ENCODE measurements around the gene EDN1. TPM values are rescaled to one million over a fixed set of nuclear protein-coding genes. Genes with fewer than 3 reads are reported as not detected.
A peak's percentile ranks its signal among the peaks of the same experiment; 100 is the strongest.
"Not testable (repeated sequence)": the region's sequence is repeated elsewhere in the genome, so short reads cannot be mapped to it uniquely, and the experiment has no call there.

EDN1 gene
- total and polyA plus RNA-seq, 5 donors, result 1.3 to 5.8 (median 2.2) TPM

DNA sequence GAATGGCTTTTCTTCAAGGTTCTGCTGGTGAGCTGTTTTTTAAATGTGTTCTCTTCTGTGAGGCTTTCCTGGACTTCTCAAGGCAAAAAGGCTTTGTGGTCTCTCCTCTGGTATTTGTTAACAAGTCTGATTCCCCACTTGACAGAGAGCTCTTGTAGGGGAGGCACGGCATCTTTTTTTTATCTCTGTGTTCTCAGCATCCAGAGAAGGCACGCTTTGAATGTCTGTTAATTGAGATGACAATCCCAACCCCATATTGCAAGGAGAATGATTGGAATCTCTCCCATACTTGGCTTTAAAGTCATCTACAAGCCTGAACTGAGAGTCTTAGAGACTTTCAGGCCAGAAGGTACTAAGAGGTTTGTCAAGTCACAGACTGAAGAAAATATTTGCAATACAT is 22.6 kb downstream of the EDN1 start:
- intact Hi-C loops (cut with DNase I), result no loop called here
- Histone ChIP-seq H3K4me3 (ENCODE audit: low read length) (no peak overlapping the region), H3K9me3 (ENCODE audit: control insufficient read depth, low read length) (no peaks in the 10 kb centered on the region), H3K27me3 (ENCODE audit: control insufficient read depth, insufficient read depth) (no peaks in the 10 kb centered on the region), H3K27ac (ENCODE audit: low read length) (no peak overlapping the region), H3K4me1 (ENCODE audit: control insufficient read depth, insufficient read depth, low read length) (no peaks in the 10 kb centered on the region)
- 36% methylated on average over 2 of the region's 2 CpGs for WGBS
- no peak for DNase-seq
- no peak for ATAC-seq

GRCh38 chr6:12313306-12313991 is 23.3 kb downstream of the EDN1 start:
- no peaks in the 10 kb centered on the region for H3K27me3 ChIP-seq (ENCODE audit: control insufficient read depth, insufficient read depth)
- H3K9me3 ChIP-seq (ENCODE audit: control insufficient read depth, low read length), result no peaks in the 10 kb centered on the region
- DNase-seq (no peak), ATAC-seq (no peak)
- 65% methylated on average over 12 of the region's 12 CpGs for WGBS
- intact Hi-C loops (cut with DNase I), result no loop called here
- H3K4me1 ChIP-seq (ENCODE audit: control insufficient read depth, insufficient read depth, low read length), result no peaks in the 10 kb centered on the region
- H3K27ac ChIP-seq (ENCODE audit: low read length), result no peak overlapping the region
- H3K4me3 ChIP-seq (ENCODE audit: low read length), result no peak overlapping the region

GRCh38 chr6:12313992-12314589 is 23.9 kb downstream of the EDN1 start:
- ATAC-seq (no peak), DNase-seq (no peak)
- no peaks in the 10 kb centered on the region for H3K27me3 ChIP-seq (ENCODE audit: control insufficient read depth, insufficient read depth)
- no peak overlapping the region for H3K4me3 ChIP-seq (ENCODE audit: low read length)
- 38% methylated on average over 8 of the region's 8 CpGs for WGBS
- no peak overlapping the region for H3K27ac ChIP-seq (ENCODE audit: low read length)
- intact Hi-C loops (cut with DNase I), result no loop called here
- no peaks in the 10 kb centered on the region for H3K9me3 ChIP-seq (ENCODE audit: control insufficient read depth, low read length)
- no peaks in the 10 kb centered on the region for H3K4me1 ChIP-seq (ENCODE audit: control insufficient read depth, insufficient read depth, low read length)

GRCh38 chr6:12314751-12315150 is 24.6 kb downstream of the EDN1 start:
- 92% methylated on average over 5 of the region's 5 CpGs for WGBS
- DNase-seq, result no peak
- intact Hi-C loops (cut with DNase I), result no loop called here

GRCh38 chr6:12315292-12316081 is 25.3 kb downstream of the EDN1 start:
- no peak for DNase-seq
- WGBS, result 93% methylated on average over 5 of the region's 5 CpGs
- H3K4me1 ChIP-seq (ENCODE audit: control insufficient read depth, insufficient read depth, low read length), result no peaks in the 10 kb centered on the region
- intact Hi-C loops (cut with DNase I), result no loop called here
- no peaks in the 10 kb centered on the region for H3K9me3 ChIP-seq (ENCODE audit: control insufficient read depth, low read length)
- H3K4me3 ChIP-seq (ENCODE audit: low read length), result no peak overlapping the region
- no peaks in the 10 kb centered on the region for H3K27me3 ChIP-seq (ENCODE audit: control insufficient read depth, insufficient read depth)
- no peak for ATAC-seq
- H3K27ac ChIP-seq (ENCODE audit: low read length), result no peak overlapping the region

More at GRCh38 chr6:12314751-12315150, 24.6 kb downstream of the EDN1 start:
- Histone ChIP-seq H3K27me3 (ENCODE audit: control insufficient read depth, insufficient read depth) (no peaks in the 10 kb centered on the region), H3K4me1 (ENCODE audit: control insufficient read depth, insufficient read depth, low read length) (no peaks in the 10 kb centered on the region), H3K27ac (ENCODE audit: low read length) (no peak overlapping the region), H3K9me3 (ENCODE audit: control insufficient read depth, low read length) (no peaks in the 10 kb centered on the region), H3K4me3 (ENCODE audit: low read length) (no peak overlapping the region)
- no peak for ATAC-seq

GRCh38 chr6:12318749-12319148 is 28.6 kb downstream of the EDN1 start:
- DNase-seq (no peak), ATAC-seq (no peak)
- H3K4me3 ChIP-seq (ENCODE audit: low read length), result no peak overlapping the region
- intact Hi-C loops (cut with DNase I), result no loop called here
- no peaks in the 10 kb centered on the region for H3K4me1 ChIP-seq (ENCODE audit: control insufficient read depth, insufficient read depth, low read length)
- WGBS, result 73% methylated on average over 2 of the region's 2 CpGs
- no peak overlapping the region for H3K27ac ChIP-seq (ENCODE audit: low read length)
- H3K9me3 ChIP-seq (ENCODE audit: control insufficient read depth, low read length), result no peaks in the 10 kb centered on the region
- H3K27me3 ChIP-seq (ENCODE audit: control insufficient read depth, insufficient read depth), result no peaks in the 10 kb centered on the region

DNA sequence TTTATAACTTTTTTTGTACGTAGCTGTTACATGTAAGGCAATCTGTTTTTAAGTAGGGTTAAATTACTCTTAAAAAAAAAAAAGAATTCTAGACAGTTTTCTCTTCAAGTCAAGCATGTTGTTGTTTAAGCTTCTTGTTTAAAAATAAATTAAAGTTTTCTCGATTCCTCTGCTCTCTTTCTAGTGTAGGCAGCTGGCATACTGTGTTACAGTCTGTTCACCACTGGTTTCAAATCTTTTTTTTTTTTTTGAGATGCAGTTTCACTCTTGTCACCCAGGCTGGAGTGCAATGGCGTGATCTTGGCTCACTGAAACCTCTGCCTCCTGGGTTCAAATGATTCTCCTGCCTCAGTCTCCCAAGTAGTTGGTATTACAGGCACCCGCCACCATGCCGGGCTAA is 29.9 kb downstream of the EDN1 start:
- H3K4me1 ChIP-seq (ENCODE audit: control insufficient read depth, insufficient read depth, low read length); ATAC-seq: not testable (repeated sequence)

DNA sequence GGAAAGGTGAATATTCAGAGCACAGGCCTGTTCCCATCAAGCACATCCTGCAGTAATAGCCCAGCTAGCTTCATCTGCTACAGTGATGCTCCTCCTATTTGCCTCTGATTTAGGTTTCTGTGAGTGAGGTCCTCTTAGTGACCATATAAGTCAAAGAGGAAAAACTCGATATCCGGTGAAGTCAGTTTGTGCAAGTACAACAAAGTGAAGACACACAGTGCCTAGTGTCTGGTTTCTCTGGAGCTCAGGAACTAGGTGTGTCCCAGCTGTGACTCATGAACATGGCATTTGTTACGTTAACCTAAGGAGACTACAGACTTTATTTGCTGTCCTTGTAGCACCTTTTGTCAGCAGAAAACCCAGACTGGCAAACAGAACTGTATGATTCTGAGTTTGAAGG is 33.9 kb downstream of the EDN1 start:
- WGBS, result 73% methylated on average over 3 of the region's 3 CpGs
- H3K27me3 ChIP-seq (ENCODE audit: control insufficient read depth, insufficient read depth), result no peaks in the 10 kb centered on the region
- ATAC-seq (peak in 1 of 2 donors; percentile 69), DNase-seq (no peak)
- no peaks in the 10 kb centered on the region for H3K4me1 ChIP-seq (ENCODE audit: control insufficient read depth, insufficient read depth, low read length)
- no peak overlapping the region for H3K27ac ChIP-seq (ENCODE audit: low read length)
- H3K4me3 ChIP-seq (ENCODE audit: low read length), result no peak overlapping the region
- intact Hi-C loops (cut with DNase I), result no loop called here
- no peaks in the 10 kb centered on the region for H3K9me3 ChIP-seq (ENCODE audit: control insufficient read depth, low read length)

More for the DNA sequence above, 29.9 kb downstream of the EDN1 start:
- intact Hi-C loops (cut with DNase I); H3K27me3 ChIP-seq (ENCODE audit: control insufficient read depth, insufficient read depth); H3K4me3 ChIP-seq (ENCODE audit: low read length); DNase-seq; H3K9me3 ChIP-seq (ENCODE audit: control insufficient read depth, low read length); H3K27ac ChIP-seq (ENCODE audit: low read length): not testable (repeated sequence)
- WGBS, result 90% methylated on average over 5 of the region's 5 CpGs

GRCh38 chr6:12324748-12325147 is 34.6 kb downstream of the EDN1 start:
- intact Hi-C loops (cut with DNase I), result no loop called here
- no peak for ATAC-seq
- DNase-seq, result no peak
- Histone ChIP-seq H3K4me1 (ENCODE audit: control insufficient read depth, insufficient read depth, low read length) (no peaks in the 10 kb centered on the region), H3K4me3 (ENCODE audit: low read length) (no peak overlapping the region), H3K9me3 (ENCODE audit: control insufficient read depth, low read length) (no peaks in the 10 kb centered on the region), H3K27ac (ENCODE audit: low read length) (no peak overlapping the region), H3K27me3 (ENCODE audit: control insufficient read depth, insufficient read depth) (no peaks in the 10 kb centered on the region)

- ATAC-seq, result no peak
- H3K4me3 ChIP-seq (ENCODE audit: low read length), result no peak overlapping the region
- no peaks in the 10 kb centered on the region for H3K27me3 ChIP-seq (ENCODE audit: control insufficient read depth, insufficient read depth)
- no peak for DNase-seq
- intact Hi-C loops (cut with DNase I), result no loop called here
- H3K9me3 ChIP-seq (ENCODE audit: control insufficient read depth, low read length), result no peaks in the 10 kb centered on the region
- H3K4me1 ChIP-seq (ENCODE audit: control insufficient read depth, insufficient read depth, low read length), result no peaks in the 10 kb centered on the region
- H3K27ac ChIP-seq (ENCODE audit: low read length), result no peak overlapping the region
- WGBS, result 54% methylated on average over 3 of the region's 3 CpGs
Observed at GRCh38 chr6:12325872-12326271, 35.7 kb downstream of the EDN1 start.

DNA sequence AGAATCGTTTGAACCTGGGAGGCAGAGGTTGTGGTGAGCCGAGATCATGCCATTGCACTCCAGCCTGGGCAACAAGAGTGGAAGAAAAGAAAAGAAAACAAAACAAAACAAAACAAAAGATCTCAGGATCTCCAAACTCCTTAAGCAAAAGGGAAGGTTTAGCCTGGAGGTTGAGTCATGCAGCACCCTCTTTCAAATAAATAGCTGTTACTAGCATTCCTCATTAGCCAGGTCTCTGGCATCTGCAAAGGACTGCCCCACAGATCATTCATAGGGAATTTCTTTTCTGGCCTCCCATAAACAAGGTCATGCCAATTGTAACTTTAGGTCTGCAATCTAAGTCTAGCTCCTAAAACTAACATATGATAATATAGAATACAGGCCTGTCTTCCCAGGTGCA is 37.2 kb downstream of the EDN1 start:
- peaks cover 3% of the 10 kb centered on the region for H3K4me1 ChIP-seq (ENCODE audit: control insufficient read depth, insufficient read depth, low read length)
- DNase-seq (no peak), ATAC-seq (no peak)
- no peak overlapping the region for H3K27ac ChIP-seq (ENCODE audit: low read length)
- no peaks in the 10 kb centered on the region for H3K27me3 ChIP-seq (ENCODE audit: control insufficient read depth, insufficient read depth)
- 67% methylated on average over 2 of the region's 2 CpGs for whole genome bisulfite sequencing
- no peak overlapping the region for H3K4me3 ChIP-seq (ENCODE audit: low read length)
- H3K9me3 ChIP-seq (ENCODE audit: control insufficient read depth, low read length), result no peaks in the 10 kb centered on the region
- intact Hi-C loops (cut with DNase I), result no loop called here

Data from right cardiac atrium (tissue), 5 donors.